H1 (cell line): Measurements from ENCODE around the gene EAF2. TPM values are rescaled to one million over a fixed set of nuclear protein-coding genes. Genes with fewer than 3 reads are reported as not detected.

ENCODE experiments used
- CTCF ChIA-PET: fragments of 300-600 bp; sonication (Branson Sonifier 250); formaldehyde crosslinking; loops from one replicate; lab custom pipeline; 2021; ENCODE audit not compliant: partially characterized antibody; lab: Charles Lee
- POLR2A ChIA-PET: fragments of 300-600 bp; sonication (Branson Sonifier 250); formaldehyde crosslinking; loops from one replicate; lab custom pipeline; 2021; ENCODE audit warnings: inconsistent platforms; ENCODE audit not compliant: partially characterized antibody; lab: Charles Lee
- DNase-seq, 2 experiments: peaks; one replicate each; pipeline versions ENCODE4 v3.0.0 to v3.0.0-alpha.2; 2010 to 2022; ENCODE audit warnings: low spot score in 2 of 2, low read depth in 1 of 2, mixed read lengths in 1 of 2
- FAIRE-seq: peaks from 2 replicates; lab custom pipeline; 2011; peaks lifted over from hg19 to GRCh38; lab: Jason Lieb, UNC
- H2AFZ ChIP-seq: 2 replicates; pipeline ENCODE4 v1.8.1; 2012; ENCODE audit warnings: low read length, inconsistent platforms
- H2AK5ac ChIP-seq: 2 replicates; pipeline ENCODE4 v1.6.1; 2013; ENCODE audit warnings: low read depth, low read length
- H2BK120ac ChIP-seq: replicated peaks from 2 replicates; pipeline ENCODE3; 2013; ENCODE audit warnings: low read depth, low read length, inconsistent platforms
- H2BK12ac ChIP-seq: 2 replicates; pipeline ENCODE4 v1.6.1; 2013; ENCODE audit warnings: low read depth, low read length
- H2BK15ac ChIP-seq: 2 replicates; pipeline ENCODE4 v1.6.1; 2013; ENCODE audit warnings: low read length
- H2BK20ac ChIP-seq: 2 replicates; pipeline ENCODE4 v1.6.1; 2013; ENCODE audit warnings: low read length
- H2BK5ac ChIP-seq: 2 replicates; pipeline ENCODE4 v1.6.1; 2013; ENCODE audit warnings: low read depth, low read length
- H3K14ac ChIP-seq: 2 replicates; pipeline ENCODE4 v1.6.1; 2013; ENCODE audit warnings: inconsistent platforms; ENCODE audit not compliant: insufficient read length
- H3K18ac ChIP-seq: 2 replicates; pipeline ENCODE4 v1.6.1; 2013; ENCODE audit warnings: low read length; ENCODE audit errors: extremely low read depth
- H3K23ac ChIP-seq: 2 replicates; pipeline ENCODE4 v1.6.1; 2013; ENCODE audit warnings: inconsistent platforms; ENCODE audit not compliant: insufficient read length
- H3K23me2 ChIP-seq: 2 replicates; pipeline ENCODE4 v1.6.1; 2013; ENCODE audit warnings: low read depth, low read length
- H3K27ac ChIP-seq: 2 replicates; pipeline ENCODE4 v1.6.1; 2011; ENCODE audit warnings: low read depth, low read length, inconsistent platforms
- H3K27me3 ChIP-seq, 4 experiments: replicated peaks in 1 of 4; 1 replicate in 1 of 4; 2 replicates in 3 of 4; pipeline versions ENCODE4 v1.6.1 to v1.8.1; 2011 to 2013; ENCODE audit warnings: low read length in 3 of 4, mild to moderate bottlenecking in 3 of 4, inconsistent platforms in 2 of 4, mixed read lengths in 2 of 4, moderate library complexity in 1 of 4; ENCODE audit not compliant: control insufficient read depth in 3 of 4, insufficient read depth in 3 of 4; ENCODE audit errors: extremely low read depth in 1 of 4
- H3K36me3 ChIP-seq, 4 experiments: 2 replicates each; pipeline versions ENCODE4 v1.6.1 to v1.8.1; 2011 to 2013; ENCODE audit warnings: mild to moderate bottlenecking in 4 of 4, low read length in 3 of 4, moderate library complexity in 2 of 4, control low read depth in 1 of 4, inconsistent platforms in 1 of 4; ENCODE audit not compliant: insufficient read depth in 4 of 4, control insufficient read depth in 2 of 4
- H3K4ac ChIP-seq: replicated peaks from 2 replicates; pipeline ENCODE3; 2013; ENCODE audit warnings: low read length, low read depth, mixed read lengths, inconsistent platforms; ENCODE audit not compliant: insufficient read length
- H3K4me1 ChIP-seq, 4 experiments: replicated peaks in 1 of 4; 1 replicate in 1 of 4; 2 replicates in 3 of 4; pipeline versions ENCODE4 v1.6.1 to v1.8.1; 2011 to 2013; ENCODE audit warnings: low read length in 3 of 4, inconsistent platforms in 2 of 4, mixed read lengths in 1 of 4; ENCODE audit not compliant: insufficient read depth in 4 of 4, control insufficient read depth in 3 of 4
- H3K4me2 ChIP-seq, 2 experiments: 2 replicates each; pipeline versions ENCODE4 v1.6.1 to v1.8.1; 2011 to 2013; ENCODE audit warnings: low read depth in 2 of 2, low read length in 2 of 2, control low read depth in 1 of 2, inconsistent platforms in 1 of 2, mild to moderate bottlenecking in 1 of 2; ENCODE audit not compliant: insufficient read depth in 1 of 2
- H3K4me3 ChIP-seq, 4 experiments: fragments of 200-600, 300-600 bp in 1 of 4; sonication (generic), shearing (Covaris generic), sonication (Bioruptor Twin) in 1 of 4; 2 replicates each; pipeline versions ENCODE4 v1.5.1 to v1.8.1; 2011 to 2016; ENCODE audit warnings: low read length in 4 of 4, low read depth in 3 of 4, control low read depth in 2 of 4, inconsistent platforms in 2 of 4, mild to moderate bottlenecking in 2 of 4, mixed read lengths in 1 of 4, moderate library complexity in 1 of 4; ENCODE audit not compliant: insufficient read depth in 2 of 4; ENCODE audit errors: extremely low read depth in 1 of 4
- H3K56ac ChIP-seq: replicated peaks from 2 replicates; pipeline ENCODE3; 2013; ENCODE audit warnings: low read depth, mild to moderate bottlenecking, mixed read lengths, low read length, inconsistent platforms; ENCODE audit not compliant: insufficient read length
- H3K79me1 ChIP-seq: 2 replicates; pipeline ENCODE4 v1.6.1; 2013; ENCODE audit warnings: low read depth, low read length, control low read depth
- H3K79me2 ChIP-seq, 2 experiments: 2 replicates each; pipeline versions ENCODE4 v1.6.1 to v1.8.1; 2012 to 2013; ENCODE audit warnings: low read length in 2 of 2, mild to moderate bottlenecking in 2 of 2, inconsistent platforms in 1 of 2; ENCODE audit not compliant: insufficient read depth in 2 of 2, control insufficient read depth in 1 of 2
- H3K9ac ChIP-seq, 4 experiments: replicated peaks in 1 of 4; 1 replicate in 1 of 4; 2 replicates in 3 of 4; pipeline versions ENCODE4 v1.6.1 to v1.8.1; 2011 to 2013; ENCODE audit warnings: low read depth in 3 of 4, low read length in 3 of 4, control low read depth in 2 of 4, mild to moderate bottlenecking in 2 of 4, moderate library complexity in 2 of 4, inconsistent platforms in 1 of 4; ENCODE audit errors: extremely low read depth in 1 of 4
- H3K9me3 ChIP-seq, 2 experiments: 2 replicates each; pipeline versions ENCODE4 v1.6.1 to v1.8.1; 2012 to 2013; ENCODE audit warnings: mild to moderate bottlenecking in 2 of 2, moderate library complexity in 2 of 2, control low read depth in 1 of 2, inconsistent platforms in 1 of 2, low read depth in 1 of 2, low read length in 1 of 2, mixed read lengths in 1 of 2; ENCODE audit not compliant: insufficient read depth in 2 of 2
- H4K20me1 ChIP-seq, 2 experiments: replicated peaks in 1 of 2; 2 replicates each; pipeline versions ENCODE3 to v1.8.1; 2011 to 2013; ENCODE audit warnings: inconsistent platforms in 2 of 2, low read length in 2 of 2, mild to moderate bottlenecking in 1 of 2; ENCODE audit not compliant: insufficient read depth in 2 of 2, control insufficient read depth in 1 of 2
- H4K5ac ChIP-seq: 2 replicates; pipeline ENCODE4 v1.6.1; 2013; ENCODE audit warnings: low read length, low read depth, mixed read lengths, inconsistent platforms; ENCODE audit not compliant: insufficient read length
- H4K8ac ChIP-seq: 2 replicates; pipeline ENCODE4 v1.8.0; 2013; ENCODE audit warnings: mild to moderate bottlenecking, moderate library complexity, low read length, inconsistent platforms; ENCODE audit not compliant: insufficient read depth; ENCODE audit errors: extremely low read depth
- H4K91ac ChIP-seq: replicated peaks from 2 replicates; pipeline ENCODE3; 2013; ENCODE audit warnings: low read length, mixed read lengths, inconsistent platforms; ENCODE audit not compliant: insufficient read length
- ASH2L ChIP-seq: fragments of 200-600, 300-600 bp; sonication (generic); IDR thresholded peaks from one replicate; pipeline ENCODE4 v1.7.1; 2017; ENCODE audit warnings: low read length
- CBX5 ChIP-seq: fragments of 300-800, 300-1000 bp; sonication (generic); IDR thresholded peaks from 2 replicates; pipeline ENCODE4 v1.7.1; 2016; ENCODE audit warnings: antibody characterized with exemption, low read length, low read depth
- CTBP2 ChIP-seq: IDR thresholded peaks from 2 replicates; pipeline ENCODE4 v1.7.0; 2011; ENCODE audit warnings: borderline replicate concordance, mild to moderate bottlenecking, moderate library complexity, mixed read lengths, low read length; ENCODE audit not compliant: insufficient read depth, insufficient read length
- EGR1 ChIP-seq: IDR thresholded peaks from 2 replicates; pipeline ENCODE4 v1.6.1; 2011; ENCODE audit warnings: low read depth, low read length, borderline replicate concordance
- SAP30 ChIP-seq: fragments of 300-600 bp; sonication (generic); IDR thresholded peaks from 2 replicates; pipeline ENCODE4 v1.7.1; 2012; ENCODE audit warnings: low read length, moderate library complexity, mild to moderate bottlenecking, inconsistent platforms; ENCODE audit not compliant: insufficient read depth, insufficient replicate concordance
- SIX5 ChIP-seq: IDR thresholded peaks from 2 replicates; pipeline ENCODE4 v1.6.1; 2011; ENCODE audit warnings: mild to moderate bottlenecking, low read depth, low read length
- SP1 ChIP-seq: IDR thresholded peaks from 2 replicates; pipeline ENCODE4 v1.6.1; 2011; ENCODE audit warnings: low read depth, low read length
- TCF12 ChIP-seq: IDR thresholded peaks from 2 replicates; pipeline ENCODE4 v1.6.1; 2011; ENCODE audit warnings: low read depth, mild to moderate bottlenecking, low read length
- WGBS, 2 experiments: shearing (Covaris generic) in 1 of 2; methylation state at CpG; one replicate each; pipeline versions ENCODE4 v1.1.6 to v1.1.7; 2013 to 2015; ENCODE audit warnings: low lambda C conversion rate in 2 of 2, mixed read lengths in 2 of 2, inconsistent platforms in 1 of 2, low coverage in 1 of 2, missing lambda C conversion rate in 1 of 2; ENCODE audit not compliant: insufficient replicate concordance in 2 of 2, insufficient coverage in 1 of 2, insufficient read length in 1 of 2; ENCODE audit errors: extremely low coverage in 1 of 2, missing lambda C conversion rate in 1 of 2; 5-methylcytosine and 5-hydroxymethylcytosine counted together
- polyA plus RNA-seq, 7 experiments: library from polyadenylated mRNA; depleted of rRNA in 3 of 7; stranded (reverse) in 5 of 7; unstranded in 2 of 7; fragments of >200 nt in 5 of 7; fragments of 200-250 nt in 2 of 7; gene quantifications; 1 replicate in 5 of 7; 2 replicates in 1 of 7; 4 replicates in 1 of 7; pipeline versions ENCODE4 v1.2.1 to v1.2.3, GENCODE V29; 2011 to 2013; ENCODE audit warnings: missing spikeins in 2 of 7, mixed read lengths in 2 of 7
- total RNA-seq: library from RNA; stranded (reverse); fragmentation: NEBNext Ultra II Directional; extraction: Animal tissue kit (Norgen Biotek cat#: 25700); gene quantifications from 2 replicates; pipeline ENCODE4 v1.2.1, GENCODE V29; 2021
- TF ChIP-seq, protein P1 (sequence below): IDR thresholded peaks from 2 replicates; pipeline ENCODE4 v1.6.1; 2011; ENCODE audit warnings: low read depth, mild to moderate bottlenecking, low read length; ENCODE audit not compliant: insufficient read depth

The EAF2 gene
- total and polyA plus RNA-seq, 2 of the 8 experiments (the other 6 are each of a cell fraction or from before 2014, with no cell fraction given), result 3.6 to 6.6 TPM

DNA sequence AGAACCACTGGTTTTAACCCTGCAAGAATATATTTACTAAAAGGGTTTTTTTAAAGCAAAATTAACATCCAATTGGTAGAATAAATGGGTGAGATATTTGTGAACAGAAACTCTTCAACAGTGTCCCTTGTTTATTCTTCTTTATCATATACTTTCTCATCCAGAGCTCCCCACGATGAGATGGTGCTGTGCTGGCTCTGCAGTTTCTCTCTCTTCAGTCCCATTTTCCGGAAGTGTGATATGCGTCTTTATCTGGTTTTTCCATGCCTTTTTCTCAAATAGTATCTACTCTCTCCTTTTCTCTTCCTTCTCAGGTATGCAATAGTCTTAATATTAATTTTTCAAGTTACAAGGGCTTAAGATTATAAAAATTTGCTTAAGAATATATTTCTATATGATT is 1.5 kb downstream of the EAF2 start:
- H2BK20ac ChIP-seq, result no peak overlapping the region
- no peaks in the 10 kb centered on the region for H3K9me3 ChIP-seq
- DNase-seq (no peak), FAIRE-seq (no peak)
- no peak overlapping the region for H3K23ac ChIP-seq
- ChIA-PET POLR2A (no interaction called here), CTCF (interaction anchor here (0.5 kb wide), 1 partner anchor 548 kb away, joined by 3 read pairs; the partner anchor contains the start of gene FAM162A)
- no peak overlapping the region for H3K4ac ChIP-seq
- H2BK5ac ChIP-seq, result no peak overlapping the region
- no peak overlapping the region for H3K18ac ChIP-seq
- no peak overlapping the region for H3K14ac ChIP-seq
- H3K79me1 ChIP-seq, result no peaks in the 10 kb centered on the region
- H3K9ac ChIP-seq, result no peak overlapping the region
- H2BK12ac ChIP-seq, result no peak overlapping the region
- peaks cover 11% of the 10 kb centered on the region for H3K23me2 ChIP-seq
- no peak overlapping the region for H4K91ac ChIP-seq
- H4K8ac ChIP-seq, result no peak overlapping the region
- H3K4me3 ChIP-seq, result no peak overlapping the region
- H3K4me1 ChIP-seq, result no peaks in the 10 kb centered on the region; a peak in 2 of 7 replicates
- 0 out of 7 replicates have a peak, but pooled peaks cover 0 to 3% (median under 1%) of the 10 kb centered on the region in 4 experiments for H3K27me3 ChIP-seq
- H2AFZ ChIP-seq, result no peak overlapping the region
- no peaks in the 10 kb centered on the region for H4K20me1 ChIP-seq
- peaks cover 0 to 18% of the 10 kb centered on the region in 2 experiments; a peak in 2 of 4 replicates for H3K79me2 ChIP-seq
- H2BK15ac ChIP-seq, result no peak overlapping the region
- no peak overlapping the region for H3K56ac ChIP-seq
- H2AK5ac ChIP-seq, result no peak overlapping the region
- 89% methylated on average over 3 of the region's 3 CpGs; no CpG with 5 or more reads in 1 of the 2 experiments for WGBS, 2 experiments
- TF ChIP-seq SAP30, result no peak
- TF ChIP-seq EGR1, result no peak
- TF ChIP-seq SIX5, result no peak
- no peak for TF ChIP-seq CBX5
- TF ChIP-seq, protein P1, sequence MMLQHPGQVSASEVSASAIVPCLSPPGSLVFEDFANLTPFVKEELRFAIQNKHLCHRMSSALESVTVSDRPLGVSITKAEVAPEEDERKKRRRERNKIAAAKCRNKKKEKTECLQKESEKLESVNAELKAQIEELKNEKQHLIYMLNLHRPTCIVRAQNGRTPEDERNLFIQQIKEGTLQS, result no peak
- TF ChIP-seq SP1, result no peak
- no peak for TF ChIP-seq TCF12
- no peak for TF ChIP-seq CTBP2
- TF ChIP-seq ASH2L, result no peak
- no peak overlapping the region; a peak in 1 of 4 replicates for H3K4me2 ChIP-seq
- no peak overlapping the region for H2BK120ac ChIP-seq
- H4K5ac ChIP-seq, result no peak overlapping the region
- H3K36me3 ChIP-seq, result peaks cover 0 to 11% (median 2%) of the 10 kb centered on the region in 4 experiments; a peak in 3 of 8 replicates
- no peak overlapping the region for H3K27ac ChIP-seq
